MM.1S (cell line): Measurements from ENCODE around the gene PLXDC2.

Experiments
- DNase-seq: peaks from one replicate; pipeline ENCODE4 v3.0.0-alpha.2; 2015
- H2AFZ ChIP-seq: fragments of 300-600 bp; sonication (generic); 2 replicates; pipeline ENCODE4 v1.6.0; 2016; ENCODE audit warnings: antibody characterized with exemption, low read length
- H3F3A ChIP-seq: fragments of 300-600 bp; sonication (generic); 2 replicates; pipeline ENCODE4 v1.6.1; 2016; ENCODE audit warnings: mild to moderate bottlenecking, antibody characterized with exemption, low read length, moderate library complexity, mixed read lengths; ENCODE audit not compliant: insufficient read depth
- H3K27ac ChIP-seq: fragments of 300-600 bp; sonication (generic); 2 replicates; pipeline ENCODE4 v1.5.1; 2016; ENCODE audit warnings: mild to moderate bottlenecking, low read length
- H3K27me3 ChIP-seq: fragments of 300-600 bp; sonication (generic); replicated peaks from 2 replicates; pipeline ENCODE4 v1.6.0; 2016; ENCODE audit warnings: low read length; ENCODE audit not compliant: insufficient read depth
- H3K36me3 ChIP-seq: fragments of 300-600 bp; sonication (generic); replicated peaks from 2 replicates; pipeline ENCODE4 v1.6.1; 2016; ENCODE audit warnings: mild to moderate bottlenecking, low read length, mixed read lengths; ENCODE audit not compliant: insufficient read depth
- H3K4me1 ChIP-seq: fragments of 300-600 bp; sonication (generic); 2 replicates; pipeline ENCODE4 v1.6.1; 2016; ENCODE audit warnings: low read length, mixed read lengths
- H3K4me2 ChIP-seq: fragments of 300-600 bp; sonication (generic); 2 replicates; pipeline ENCODE4 v1.6.0; 2016; ENCODE audit warnings: low read depth, low read length
- H3K4me3 ChIP-seq: fragments of 300-600 bp; sonication (generic); 2 replicates; pipeline ENCODE4 v1.5.1; 2016; ENCODE audit warnings: low read length, mixed read lengths
- H3K79me2 ChIP-seq: fragments of 300-600 bp; sonication (generic); 2 replicates; pipeline ENCODE4 v1.6.1; 2016; ENCODE audit warnings: mixed run types, low read length, mixed read lengths
- H3K9ac ChIP-seq: fragments of 300-600 bp; sonication (generic); 2 replicates; pipeline ENCODE4 v1.6.1; 2016; ENCODE audit warnings: low read length, mixed read lengths
- H3K9me2 ChIP-seq: fragments of 300-600 bp; sonication (generic); replicated peaks from 2 replicates; pipeline ENCODE4 v1.6.1; 2016; ENCODE audit warnings: mild to moderate bottlenecking, low read length, mixed read lengths; ENCODE audit not compliant: insufficient read depth
- H3K9me3 ChIP-seq: fragments of 300-600 bp; sonication (generic); replicated peaks from 2 replicates; pipeline ENCODE4 v1.6.1; 2016; ENCODE audit warnings: mild to moderate bottlenecking, low read length, mixed read lengths; ENCODE audit not compliant: insufficient read depth
- H4K20me1 ChIP-seq: fragments of 300-600 bp; sonication (generic); 2 replicates; pipeline ENCODE4 v1.6.1; 2016; ENCODE audit warnings: mild to moderate bottlenecking, low read length, moderate library complexity, mixed read lengths; ENCODE audit not compliant: insufficient read depth
- EZH2 ChIP-seq: fragments of 300-600 bp; sonication (generic); optimal IDR thresholded peaks from 2 replicates; pipeline ENCODE3; 2017; ENCODE audit warnings: low read depth, mild to moderate bottlenecking, antibody characterized with exemption, low read length, mixed read lengths
- EZH2phosphoT487 ChIP-seq: fragments of 300-600 bp; sonication (generic); IDR thresholded peaks from 2 replicates; pipeline ENCODE4 v1.6.1; 2018; ENCODE audit warnings: antibody characterized with exemption, low read length
- TF ChIP-seq, protein P1 (sequence below): fragments of 300-600 bp; sonication (generic); IDR thresholded peaks from 2 replicates; pipeline ENCODE4 v1.5.1; 2016; ENCODE audit warnings: antibody characterized with exemption, low read length, mixed read lengths

The PLXDC2 gene

DNA sequence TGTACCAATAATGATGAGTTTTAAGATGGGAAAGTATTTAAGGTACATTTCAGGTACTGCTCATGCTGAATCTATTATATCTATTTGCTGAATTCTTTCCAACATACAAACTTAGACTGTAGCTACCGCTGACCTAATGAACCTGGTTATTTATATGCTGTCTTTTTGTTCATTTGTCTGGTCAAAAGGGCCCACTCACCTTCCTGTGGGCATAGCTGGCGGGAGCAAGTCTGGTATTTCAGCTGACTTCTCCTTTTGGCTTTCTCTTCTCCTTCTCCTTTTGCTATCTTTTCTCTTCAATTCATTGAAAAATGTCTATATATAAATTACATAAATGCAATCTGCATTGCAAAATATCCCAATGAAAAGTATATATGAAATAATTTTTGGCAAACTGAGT is 9.5 kb downstream of the PLXDC2 start:
- H3K9me3 ChIP-seq = no peaks in the 10 kb centered on the region
- DNase-seq = no peak
- H3K27ac ChIP-seq = no peak overlapping the region
- no peaks in the 10 kb centered on the region for H3K9me2 ChIP-seq
- H2AFZ ChIP-seq = no peak overlapping the region
- no peaks in the 10 kb centered on the region for H3F3A ChIP-seq
- no peaks in the 10 kb centered on the region for H3K79me2 ChIP-seq
- no peaks in the 10 kb centered on the region for H3K27me3 ChIP-seq
- no peak overlapping the region for H3K4me3 ChIP-seq
- H3K4me2 ChIP-seq = no peak overlapping the region
- no peaks in the 10 kb centered on the region for H3K4me1 ChIP-seq
- H3K9ac ChIP-seq = no peak overlapping the region
- TF ChIP-seq EZH2phosphoT487 (no peak), EZH2 (no peak)
- TF ChIP-seq, protein P1, sequence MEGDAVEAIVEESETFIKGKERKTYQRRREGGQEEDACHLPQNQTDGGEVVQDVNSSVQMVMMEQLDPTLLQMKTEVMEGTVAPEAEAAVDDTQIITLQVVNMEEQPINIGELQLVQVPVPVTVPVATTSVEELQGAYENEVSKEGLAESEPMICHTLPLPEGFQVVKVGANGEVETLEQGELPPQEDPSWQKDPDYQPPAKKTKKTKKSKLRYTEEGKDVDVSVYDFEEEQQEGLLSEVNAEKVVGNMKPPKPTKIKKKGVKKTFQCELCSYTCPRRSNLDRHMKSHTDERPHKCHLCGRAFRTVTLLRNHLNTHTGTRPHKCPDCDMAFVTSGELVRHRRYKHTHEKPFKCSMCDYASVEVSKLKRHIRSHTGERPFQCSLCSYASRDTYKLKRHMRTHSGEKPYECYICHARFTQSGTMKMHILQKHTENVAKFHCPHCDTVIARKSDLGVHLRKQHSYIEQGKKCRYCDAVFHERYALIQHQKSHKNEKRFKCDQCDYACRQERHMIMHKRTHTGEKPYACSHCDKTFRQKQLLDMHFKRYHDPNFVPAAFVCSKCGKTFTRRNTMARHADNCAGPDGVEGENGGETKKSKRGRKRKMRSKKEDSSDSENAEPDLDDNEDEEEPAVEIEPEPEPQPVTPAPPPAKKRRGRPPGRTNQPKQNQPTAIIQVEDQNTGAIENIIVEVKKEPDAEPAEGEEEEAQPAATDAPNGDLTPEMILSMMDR = no peak
- H4K20me1 ChIP-seq = no peaks in the 10 kb centered on the region
- H3K36me3 ChIP-seq = no peaks in the 10 kb centered on the region

- Histone ChIP-seq H3K4me1 (no peaks in the 10 kb centered on the region), H4K20me1 (no peaks in the 10 kb centered on the region), H3K27me3 (no peaks in the 10 kb centered on the region), H3K27ac (no peak overlapping the region), H2AFZ (no peak overlapping the region), H3K4me2 (no peak overlapping the region), H3K36me3 (no peaks in the 10 kb centered on the region), H3K9me3 (no peaks in the 10 kb centered on the region), H3K9me2 (no peaks in the 10 kb centered on the region), H3K9ac (no peak overlapping the region), H3K4me3 (no peak overlapping the region), H3K79me2 (no peaks in the 10 kb centered on the region), H3F3A (no peaks in the 10 kb centered on the region)
- DNase-seq = no peak
- TF ChIP-seq, protein P1 = no peak
- TF ChIP-seq EZH2phosphoT487 (no peak), EZH2 (no peak)
These were observed 10.5 kb downstream of the PLXDC2 start for GRCh38 chr10:19826712-19827111.

- no peak for DNase-seq
- H3K9ac ChIP-seq = no peak overlapping the region
- no peaks in the 10 kb centered on the region for H3K27me3 ChIP-seq
- no peaks in the 10 kb centered on the region for H3F3A ChIP-seq
- no peaks in the 10 kb centered on the region for H3K9me3 ChIP-seq
- H3K4me1 ChIP-seq = no peaks in the 10 kb centered on the region
- no peaks in the 10 kb centered on the region for H3K36me3 ChIP-seq
- no peak overlapping the region for H2AFZ ChIP-seq
- no peak overlapping the region for H3K27ac ChIP-seq
- H3K79me2 ChIP-seq = no peaks in the 10 kb centered on the region
- H3K4me3 ChIP-seq = no peak overlapping the region
- no peaks in the 10 kb centered on the region for H4K20me1 ChIP-seq
- H3K4me2 ChIP-seq = no peak overlapping the region
- no peaks in the 10 kb centered on the region for H3K9me2 ChIP-seq
- TF ChIP-seq EZH2 = no peak
- TF ChIP-seq, protein P1 = no peak
- TF ChIP-seq EZH2phosphoT487 = no peak
These were observed 12.2 kb downstream of the PLXDC2 start for GRCh38 chr10:19828278-19829049.
